ENCODE results near the gene PDE3B. TPM values are rescaled to one million over a fixed set of nuclear protein-coding genes. Genes with fewer than 3 reads are reported as not detected.

PDE3B gene
- total RNA-seq, 1 experiment from 2014 or later = 6.7 TPM

GRCh38 chr11:14902650-14903350, 259.2 kb downstream of the PDE3B start:
- RAD21 ChIA-PET (ENCODE audit: low non-redundant PET in 1 of 2, low total read pairs in 2 of 2, uncharacterized antibody in 2 of 2, unreplicated experiment in 2 of 2) = no interaction called here
- Histone ChIP-seq H3K9me2 (ENCODE audit: insufficient read depth) (no peaks in the 10 kb centered on the region), H3K27me3 (ENCODE audit: insufficient read depth, low read length) (no peaks in the 10 kb centered on the region), H3K4me1 (ENCODE audit: control insufficient read depth in 1 of 2, insufficient read depth in 2 of 2, low read length in 2 of 2) (peaks cover 3 to 8% of the 10 kb centered on the region in 2 experiments; a peak in 2 of 4 replicates), H3K4me3 (replicated peaks in 1 of 2; ENCODE audit: low read depth in 1 of 2, low read length in 2 of 2) (no peak overlapping the region), H3K36me3 (ENCODE audit: control insufficient read depth in 1 of 2, insufficient read depth in 2 of 2, low read length in 2 of 2) (no peaks in the 10 kb centered on the region), H3K9ac (ENCODE audit: low read length) (no peak overlapping the region), H2AFZ (ENCODE audit: low read depth, low read length, poor library complexity, severe bottlenecking) (peak overlapping the region; percentile 26), H3K79me2 (ENCODE audit: insufficient read depth, low read length) (no peaks in the 10 kb centered on the region), H3K27ac (ENCODE audit: low read depth, low read length) (no peak overlapping the region), H3K9me3 (ENCODE audit: control insufficient read depth in 1 of 2, insufficient read depth in 1 of 2, low read depth in 1 of 2, low read length in 2 of 2) (no peaks in the 10 kb centered on the region), H3K4me2 (ENCODE audit: low read length) (peak overlapping the region; percentile 8; the same call in 1 of the 2 replicates), H4K20me1 (ENCODE audit: insufficient read depth) (no peaks in the 10 kb centered on the region)
- BruUV-seq (replicated peaks) = no TSS peak
- no peak for TF ChIP-seq ZNF274 (IDR thresholded peaks at IDR 0.05; ENCODE audit: low read depth, low read length)
- TF ChIP-seq CTCF (IDR thresholded peaks at IDR 0.05 in 2 of 3, conservative IDR thresholded peaks at IDR 0.05 in 1 of 3; ENCODE audit: borderline replicate concordance in 1 of 3, insufficient read depth in 1 of 3, low read depth in 2 of 3, low read length in 2 of 3) = no peak
- TF ChIP-seq, protein P1, sequence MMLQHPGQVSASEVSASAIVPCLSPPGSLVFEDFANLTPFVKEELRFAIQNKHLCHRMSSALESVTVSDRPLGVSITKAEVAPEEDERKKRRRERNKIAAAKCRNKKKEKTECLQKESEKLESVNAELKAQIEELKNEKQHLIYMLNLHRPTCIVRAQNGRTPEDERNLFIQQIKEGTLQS (IDR thresholded peaks at IDR 0.05) = no peak
- TF ChIP-seq POLR2A (IDR thresholded peaks at IDR 0.05; ENCODE audit: borderline replicate concordance, extremely low read depth, insufficient read depth, insufficient read length) = no peak
- TF ChIP-seq, protein P2, sequence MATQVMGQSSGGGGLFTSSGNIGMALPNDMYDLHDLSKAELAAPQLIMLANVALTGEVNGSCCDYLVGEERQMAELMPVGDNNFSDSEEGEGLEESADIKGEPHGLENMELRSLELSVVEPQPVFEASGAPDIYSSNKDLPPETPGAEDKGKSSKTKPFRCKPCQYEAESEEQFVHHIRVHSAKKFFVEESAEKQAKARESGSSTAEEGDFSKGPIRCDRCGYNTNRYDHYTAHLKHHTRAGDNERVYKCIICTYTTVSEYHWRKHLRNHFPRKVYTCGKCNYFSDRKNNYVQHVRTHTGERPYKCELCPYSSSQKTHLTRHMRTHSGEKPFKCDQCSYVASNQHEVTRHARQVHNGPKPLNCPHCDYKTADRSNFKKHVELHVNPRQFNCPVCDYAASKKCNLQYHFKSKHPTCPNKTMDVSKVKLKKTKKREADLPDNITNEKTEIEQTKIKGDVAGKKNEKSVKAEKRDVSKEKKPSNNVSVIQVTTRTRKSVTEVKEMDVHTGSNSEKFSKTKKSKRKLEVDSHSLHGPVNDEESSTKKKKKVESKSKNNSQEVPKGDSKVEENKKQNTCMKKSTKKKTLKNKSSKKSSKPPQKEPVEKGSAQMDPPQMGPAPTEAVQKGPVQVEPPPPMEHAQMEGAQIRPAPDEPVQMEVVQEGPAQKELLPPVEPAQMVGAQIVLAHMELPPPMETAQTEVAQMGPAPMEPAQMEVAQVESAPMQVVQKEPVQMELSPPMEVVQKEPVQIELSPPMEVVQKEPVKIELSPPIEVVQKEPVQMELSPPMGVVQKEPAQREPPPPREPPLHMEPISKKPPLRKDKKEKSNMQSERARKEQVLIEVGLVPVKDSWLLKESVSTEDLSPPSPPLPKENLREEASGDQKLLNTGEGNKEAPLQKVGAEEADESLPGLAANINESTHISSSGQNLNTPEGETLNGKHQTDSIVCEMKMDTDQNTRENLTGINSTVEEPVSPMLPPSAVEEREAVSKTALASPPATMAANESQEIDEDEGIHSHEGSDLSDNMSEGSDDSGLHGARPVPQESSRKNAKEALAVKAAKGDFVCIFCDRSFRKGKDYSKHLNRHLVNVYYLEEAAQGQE (IDR thresholded peaks at IDR 0.05; ENCODE audit: low read depth) = no peak
- TF ChIP-seq ZBTB33 (IDR thresholded peaks at IDR 0.05; ENCODE audit: extremely low read depth, insufficient replicate concordance, low read length) = no peak
- TF ChIP-seq CBX3 (IDR thresholded peaks at IDR 0.05; ENCODE audit: low read depth) = no peak
- no peak for TF ChIP-seq SRF (IDR thresholded peaks at IDR 0.05; ENCODE audit: low read depth)
- TF ChIP-seq, protein P3, sequence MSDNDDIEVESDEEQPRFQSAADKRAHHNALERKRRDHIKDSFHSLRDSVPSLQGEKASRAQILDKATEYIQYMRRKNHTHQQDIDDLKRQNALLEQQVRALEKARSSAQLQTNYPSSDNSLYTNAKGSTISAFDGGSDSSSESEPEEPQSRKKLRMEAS (IDR thresholded peaks at IDR 0.05) = no peak
- no peak for TF ChIP-seq RAD21 (IDR thresholded peaks at IDR 0.05; ENCODE audit: low read depth)
- no peak for TF ChIP-seq TCF7L2 (IDR thresholded peaks at IDR 0.05; ENCODE audit: borderline replicate concordance, extremely low read depth, insufficient read depth, insufficient read length)
- intact Hi-C loops (cut with micrococcal nuclease) = loop anchor here (10.0 kb wide), 2 partner anchors 1128 to 1702 kb away; no protein-coding TSS in a partner anchor
- no peak for DNase-seq (ENCODE audit: low read depth, low spot score)
- no peak for ATAC-seq
- CTCF ChIA-PET = interaction anchor here (1.3 to 1.5 kb wide), 2 partner anchors 11 to 113 kb away, joined by 7 to 10 read pairs; partner anchors contain the start of gene CYP2R1
- POLR2A ChIA-PET = no interaction called here
